Stimulated activated CD4-positive, alpha-beta T cell treated with anti-CD3 and anti-CD28 coated beads, Interleukin-4, amount 100 ng/mL, for 4 hours (primary cell): ENCODE results near the gene MEF2B.
"Not testable (repeated sequence)": the region's sequence is repeated elsewhere in the genome, so short reads cannot be mapped to it uniquely, and the experiment has no call there.

ENCODE experiments used
- DNase-seq, 2 experiments: peaks; one replicate each; pipeline ENCODE4 v3.0.0-alpha.2; 2020

The MEF2B gene

GRCh38 chr19:19154768-19155494, 15.1 kb downstream of the MEF2B start:
- DNase-seq: no peak

DNA sequence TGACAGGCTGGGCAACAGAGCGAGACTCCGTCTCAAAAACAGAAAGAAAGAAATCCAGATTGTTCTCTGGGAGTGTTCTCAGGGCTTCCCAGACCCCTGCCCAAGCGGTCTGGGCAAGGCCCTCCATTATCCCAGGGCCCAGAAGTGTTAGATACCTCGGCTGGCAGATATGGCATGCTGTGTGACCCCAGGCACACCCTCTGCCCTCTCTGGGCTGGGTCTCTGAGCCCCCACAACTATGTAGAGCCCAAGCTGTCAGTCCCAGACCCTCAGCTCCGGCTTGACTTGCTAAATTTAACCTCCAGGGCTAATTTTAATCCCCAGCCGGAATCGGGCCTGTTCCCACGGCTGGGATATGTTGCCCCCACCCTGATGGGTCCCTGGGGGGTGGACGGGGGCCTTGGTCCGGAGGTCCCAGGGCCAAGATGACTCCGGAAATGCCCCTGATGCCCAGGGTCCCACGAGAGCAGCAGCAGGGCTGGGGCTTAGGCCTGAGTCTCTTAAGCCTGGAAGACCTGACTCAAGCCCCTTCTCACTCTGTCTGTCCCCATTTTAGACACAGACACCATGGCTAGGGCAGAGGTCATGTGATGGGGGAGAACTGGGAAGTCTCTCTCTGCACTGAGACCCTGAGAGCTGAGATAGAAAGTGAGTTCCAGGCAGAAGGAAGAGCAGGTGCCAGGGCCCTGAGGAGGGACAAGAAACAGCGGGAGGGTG, 17.2 kb downstream of the MEF2B start:
- DNase-seq: no peak

DNA sequence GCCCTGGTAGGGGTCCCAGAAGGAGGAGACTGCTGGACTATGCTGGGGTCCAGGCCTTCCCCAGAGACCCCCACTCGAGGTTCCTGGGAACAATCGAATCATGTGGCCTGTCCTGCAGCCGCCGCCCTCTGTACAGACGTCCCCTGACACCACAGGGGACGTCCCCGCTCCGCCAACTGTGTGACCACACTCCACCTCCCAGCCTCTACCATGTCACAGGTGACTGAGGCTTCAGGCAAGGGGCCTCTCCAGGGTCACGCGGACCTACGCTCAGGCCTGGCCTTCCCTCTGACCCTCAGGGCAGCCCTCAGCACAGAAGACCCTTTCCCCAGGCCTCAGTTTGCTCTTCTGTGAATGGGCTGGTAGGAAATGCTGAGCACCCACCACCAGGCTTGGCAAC, 18.6 kb downstream of the MEF2B start:
- DNase-seq: no peak

DNA sequence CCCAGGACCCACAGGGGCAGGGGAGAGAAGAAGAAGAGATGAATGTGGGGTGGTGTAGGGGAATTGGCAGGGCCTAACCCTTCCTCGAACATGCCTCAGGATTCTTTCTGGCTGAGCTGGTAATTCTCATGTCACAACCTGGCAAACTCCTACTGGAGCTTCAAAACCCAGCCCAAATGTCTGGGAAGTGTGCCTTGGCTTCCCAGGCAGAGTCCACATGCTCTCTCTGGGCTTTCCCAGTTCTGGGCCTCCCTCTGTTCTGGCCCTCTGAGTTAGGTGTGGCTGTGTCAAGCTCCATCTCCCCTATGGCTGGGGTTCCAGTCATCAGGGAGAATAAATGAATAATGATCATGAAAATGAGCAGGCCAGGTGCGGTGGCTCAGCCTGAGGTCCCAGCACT, 20.6 kb downstream of the MEF2B start:
- no peak for DNase-seq

DNA sequence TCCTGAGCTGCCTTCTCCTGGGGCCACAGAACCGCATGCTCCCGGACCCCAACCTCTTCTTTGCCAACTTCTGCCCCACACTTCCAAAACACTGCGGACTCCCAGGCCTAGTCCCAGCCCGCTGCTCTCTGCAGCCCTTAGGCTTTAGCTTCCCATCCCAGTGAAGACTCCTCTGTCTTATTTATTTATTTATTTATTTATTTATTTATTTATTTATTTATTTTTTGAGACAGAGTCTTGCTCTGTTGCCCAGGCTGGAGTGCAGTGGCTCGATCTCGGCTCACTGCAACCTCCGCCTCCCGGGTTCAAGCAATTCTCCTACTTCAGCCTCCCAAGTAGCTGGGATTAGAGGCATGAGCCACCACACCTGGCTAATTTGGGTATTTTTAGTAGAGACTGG, 21.6 kb downstream of the MEF2B start:
- not testable (repeated sequence) for DNase-seq

DNA sequence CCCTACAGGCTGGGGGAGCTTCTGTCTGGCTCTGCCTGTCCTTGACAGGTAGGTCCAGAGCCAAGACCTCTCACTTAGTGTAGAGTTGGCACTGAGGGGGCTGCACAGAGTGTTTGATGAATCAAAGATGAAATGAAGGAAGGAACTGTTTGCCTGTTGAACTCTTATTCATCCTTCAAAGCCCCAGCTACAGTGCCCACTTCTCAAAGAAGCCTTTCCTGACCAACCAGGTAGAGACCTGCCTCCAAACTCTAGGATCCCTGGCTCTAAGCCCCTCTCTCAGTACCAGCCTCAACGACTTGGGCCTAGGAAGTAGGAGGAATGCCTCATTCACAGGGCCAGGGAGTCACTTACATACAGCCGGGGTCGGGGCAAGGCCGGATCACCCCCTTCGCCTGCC, 22.7 kb downstream of the MEF2B start:
- no peak for DNase-seq

DNA sequence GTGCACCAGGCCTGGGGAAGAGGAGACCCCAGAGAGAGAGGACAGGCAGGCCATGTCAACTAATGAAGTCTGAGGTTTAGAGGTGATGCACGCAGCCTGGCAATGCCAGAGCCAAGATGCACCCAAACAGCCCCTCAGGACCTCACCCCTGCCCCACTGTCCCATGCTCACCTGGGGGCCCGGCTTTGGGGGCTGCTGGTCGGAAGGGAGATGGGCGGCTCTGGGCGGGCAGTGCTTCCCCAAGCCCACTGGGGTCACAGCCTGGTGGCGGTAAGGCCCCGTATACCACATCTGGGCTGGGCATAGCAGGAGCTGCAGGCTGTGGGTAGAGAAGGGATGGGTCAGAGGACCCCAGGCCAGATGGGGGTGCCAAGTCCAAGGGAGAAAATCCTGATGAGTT, 23.2 kb downstream of the MEF2B start:
- DNase-seq: no peak

- peak; percentile 71 to 86 for DNase-seq
These were observed 24.1 kb downstream of the MEF2B start for GRCh38 chr19:19145684-19146608.

GRCh38 chr19:19145281-19145680, 24.8 kb downstream of the MEF2B start:
- no peak for DNase-seq

- no peak for DNase-seq
These were observed 27.7 kb downstream of the MEF2B start for GRCh38 chr19:19142347-19142746.

- DNase-seq: no peak
These were observed 29.6 kb downstream of the MEF2B start for GRCh38 chr19:19140476-19140875.

- DNase-seq: no peak
These were observed 30.2 kb downstream of the MEF2B start for GRCh38 chr19:19139876-19140229.

- peak; percentile 93 to 97 for DNase-seq
These were observed 31.7 kb downstream of the MEF2B start, which contains the start of gene TMEM161A for GRCh38 chr19:19138109-19138981. Gene TMEM161A, minus strand, starts transcription at chr19:19138478. Its CDS starts 50 bp downstream, at chr19:19138428.

GRCh38 chr19:19137556-19138108, 32.4 kb downstream of the MEF2B start:
- DNase-seq: no peak

DNA sequence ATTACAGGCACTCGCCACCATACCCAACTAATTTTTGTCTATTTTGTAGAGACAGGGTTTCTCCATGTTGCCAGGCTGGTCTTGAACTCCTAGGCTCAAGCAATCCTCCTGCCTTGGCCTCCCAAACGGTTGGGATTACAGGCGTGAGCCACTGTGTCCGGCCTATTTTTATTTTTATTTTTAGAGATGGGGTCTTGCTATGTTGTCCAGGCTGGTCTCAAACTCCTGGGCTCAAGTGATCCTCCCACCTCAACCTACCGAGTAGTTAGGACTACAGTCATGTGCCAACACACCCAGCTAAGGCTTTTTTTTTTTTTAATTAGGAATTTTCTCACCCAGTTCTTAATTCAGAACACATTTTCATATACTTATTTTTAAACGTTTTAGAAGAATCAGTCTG, 34.4 kb downstream of the MEF2B start:
- DNase-seq: not testable (repeated sequence)

- peak; percentile 36 to 41 for DNase-seq
These were observed 35.3 kb downstream of the MEF2B start for GRCh38 chr19:19134687-19135158.

DNA sequence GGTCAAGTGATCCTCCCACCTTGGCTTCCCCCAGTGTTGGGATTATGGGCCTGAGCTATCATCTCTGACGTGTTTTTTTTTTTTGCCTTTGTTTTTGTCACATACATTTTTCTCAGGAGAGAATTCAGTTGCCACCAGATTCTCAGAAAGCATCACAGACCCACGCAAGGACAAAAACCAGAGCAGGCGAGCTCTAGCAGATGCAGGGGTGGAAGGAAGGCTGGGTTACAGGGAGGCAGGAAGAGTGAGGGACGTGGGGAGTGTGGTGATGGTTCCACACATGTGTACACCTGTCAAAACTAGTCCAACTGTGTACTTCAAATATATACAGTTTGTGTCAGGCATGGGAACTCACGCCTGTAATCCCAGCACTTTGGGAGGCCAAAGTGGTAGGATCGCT, 36.1 kb downstream of the MEF2B start:
- DNase-seq: no peak

DNA sequence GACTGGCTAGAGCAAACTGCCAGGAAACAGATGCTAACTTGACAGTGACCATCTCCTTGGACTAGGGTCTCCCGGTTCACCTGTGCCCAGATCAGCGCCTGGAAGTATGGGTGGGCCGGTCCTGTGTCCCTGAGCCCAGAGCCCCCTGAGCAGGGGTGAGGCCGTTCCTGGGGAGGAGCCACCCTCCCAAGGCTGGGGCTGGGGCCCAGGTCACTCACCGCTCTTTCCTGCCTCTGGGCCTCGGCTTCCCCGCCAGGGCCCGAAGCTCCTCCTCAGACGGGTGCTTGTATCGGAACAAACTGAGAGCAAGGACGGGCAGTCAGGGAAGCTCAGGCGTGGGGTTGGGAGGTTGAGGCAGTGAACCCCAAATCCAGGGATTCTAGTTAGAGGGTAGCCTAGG, 37.2 kb downstream of the MEF2B start:
- no peak for DNase-seq

DNA sequence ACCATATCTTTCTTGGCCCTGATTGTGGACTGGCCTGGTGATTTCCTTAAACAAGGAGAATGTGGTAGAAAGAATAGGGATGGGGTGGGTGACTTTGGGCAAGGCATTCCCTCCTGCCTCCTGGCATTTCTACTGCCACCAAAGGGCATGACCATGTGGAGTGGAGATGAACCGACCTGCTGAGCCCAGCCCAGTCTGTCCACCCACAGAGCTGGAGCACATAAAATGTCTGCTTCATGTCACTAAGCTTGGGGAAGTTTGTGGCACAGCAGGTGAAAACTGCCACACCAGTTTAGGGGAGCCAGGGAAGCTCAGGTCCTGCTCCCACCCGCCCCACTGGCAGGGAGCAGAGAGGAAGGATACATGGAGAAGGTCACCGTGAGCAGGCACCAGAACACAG, 38.1 kb downstream of the MEF2B start:
- no peak for DNase-seq

- no peak for DNase-seq
These were observed 44.0 kb downstream of the MEF2B start for GRCh38 chr19:19126102-19126501.

DNA sequence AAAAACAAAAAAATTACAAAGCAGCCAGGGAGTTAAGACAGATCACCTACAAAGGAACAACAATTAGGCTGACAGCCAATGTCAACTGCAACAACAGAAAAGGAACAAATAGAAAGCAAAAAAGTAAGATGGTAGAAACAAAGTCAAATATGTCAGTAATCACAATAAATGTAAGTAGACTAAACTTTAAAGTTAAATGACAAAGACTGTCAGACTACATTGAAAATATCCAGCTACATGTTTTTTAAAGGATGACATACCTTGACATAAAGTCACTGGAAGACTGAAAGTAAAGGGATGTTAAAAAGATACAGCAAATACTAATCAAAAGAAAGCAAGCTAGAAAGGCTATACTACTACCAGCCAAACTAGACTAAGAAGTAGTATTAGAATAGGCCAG, 46.7 kb downstream of the MEF2B start:
- no peak for DNase-seq

GRCh38 chr19:19122902-19123301, 47.2 kb downstream of the MEF2B start:
- DNase-seq: no peak
